Omental fat pad (tissue), 4 donors: ENCODE results near the gene STX3. TPM values are rescaled to one million over a fixed set of nuclear protein-coding genes. Genes with fewer than 3 reads are reported as not detected.
A peak's percentile ranks its signal among the peaks of the same experiment; 100 is the strongest.
"Not testable (repeated sequence)": the region's sequence is repeated elsewhere in the genome, so short reads cannot be mapped to it uniquely, and the experiment has no call there.

ENCODE experiments used
- ATAC-seq: fragments of 150-250 bp; one replicate; pipeline ENCODE4 v1.9.1; 2016; ENCODE audit warnings: mild to moderate bottlenecking, moderate library complexity; ENCODE audit not compliant: low FRiP score
- DNase-seq: peaks from one replicate; pipeline ENCODE4 v3.0.0-alpha.2; 2019; ENCODE audit warnings: low spot score
- total RNA-seq, 4 donors: library from RNA; depleted of rRNA; stranded (reverse); fragments of >200 nt; gene quantifications; one replicate each; pipeline ENCODE4 v1.1.0, GENCODE V29; 2016
- TF ChIP-seq, protein P1 (sequence below), 3 donors: fragments of 450-650 bp; IDR thresholded peaks; one replicate each; pipeline ENCODE4 v1.5.1; 2016 to 2017; ENCODE audit warnings: antibody characterized with exemption in 3 of 3, mild to moderate bottlenecking in 3 of 3, moderate library complexity in 2 of 3

The STX3 gene
- total RNA-seq, 4 donors from 2014 or later, result 19.9 to 37.4 (median 31.9) TPM

DNA sequence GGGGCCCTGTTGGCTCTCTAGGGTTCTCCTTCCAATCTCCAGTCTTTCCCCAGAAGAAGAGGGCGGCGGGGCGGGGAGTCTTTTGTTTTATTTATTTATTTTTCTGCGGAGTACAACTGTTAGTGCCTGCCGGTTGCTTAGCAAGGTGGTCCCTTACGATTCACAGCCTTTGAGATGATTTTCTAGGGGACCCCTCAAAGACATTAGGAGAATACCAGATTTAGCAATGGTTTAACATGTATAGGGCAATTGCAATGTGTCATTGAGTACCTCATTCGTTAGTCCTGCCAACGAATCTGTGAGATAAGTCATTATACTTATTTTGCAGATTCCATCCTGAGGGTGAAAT lies 55.7 kb downstream of the STX3 start:
- no peak for ATAC-seq
- TF ChIP-seq, protein P1, sequence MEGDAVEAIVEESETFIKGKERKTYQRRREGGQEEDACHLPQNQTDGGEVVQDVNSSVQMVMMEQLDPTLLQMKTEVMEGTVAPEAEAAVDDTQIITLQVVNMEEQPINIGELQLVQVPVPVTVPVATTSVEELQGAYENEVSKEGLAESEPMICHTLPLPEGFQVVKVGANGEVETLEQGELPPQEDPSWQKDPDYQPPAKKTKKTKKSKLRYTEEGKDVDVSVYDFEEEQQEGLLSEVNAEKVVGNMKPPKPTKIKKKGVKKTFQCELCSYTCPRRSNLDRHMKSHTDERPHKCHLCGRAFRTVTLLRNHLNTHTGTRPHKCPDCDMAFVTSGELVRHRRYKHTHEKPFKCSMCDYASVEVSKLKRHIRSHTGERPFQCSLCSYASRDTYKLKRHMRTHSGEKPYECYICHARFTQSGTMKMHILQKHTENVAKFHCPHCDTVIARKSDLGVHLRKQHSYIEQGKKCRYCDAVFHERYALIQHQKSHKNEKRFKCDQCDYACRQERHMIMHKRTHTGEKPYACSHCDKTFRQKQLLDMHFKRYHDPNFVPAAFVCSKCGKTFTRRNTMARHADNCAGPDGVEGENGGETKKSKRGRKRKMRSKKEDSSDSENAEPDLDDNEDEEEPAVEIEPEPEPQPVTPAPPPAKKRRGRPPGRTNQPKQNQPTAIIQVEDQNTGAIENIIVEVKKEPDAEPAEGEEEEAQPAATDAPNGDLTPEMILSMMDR (IDR thresholded peaks at IDR 0.05), result no peak
- no peak for DNase-seq

DNA sequence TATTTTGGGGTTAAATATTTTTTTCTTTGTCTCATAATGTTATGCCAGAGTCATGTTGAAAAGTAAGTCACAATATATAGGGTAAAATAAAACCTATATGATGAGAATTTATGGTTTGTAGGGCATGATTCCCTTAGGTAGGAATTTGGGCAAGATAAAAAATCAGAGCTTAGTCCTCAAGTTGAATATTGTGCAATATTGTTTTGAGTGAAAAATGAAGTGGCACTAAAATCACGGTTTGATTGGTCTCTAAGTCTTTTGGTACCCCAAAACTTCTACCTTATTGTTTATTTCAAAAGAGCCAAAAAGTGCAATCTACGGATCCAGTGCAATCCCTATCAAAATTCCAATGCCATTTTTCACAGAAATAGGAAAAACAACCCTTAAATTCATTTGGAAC lies 57.0 kb downstream of the STX3 start:
- TF ChIP-seq, protein P1 (IDR thresholded peaks at IDR 0.05), result no peak
- ATAC-seq (no peak), DNase-seq (no peak)

DNA sequence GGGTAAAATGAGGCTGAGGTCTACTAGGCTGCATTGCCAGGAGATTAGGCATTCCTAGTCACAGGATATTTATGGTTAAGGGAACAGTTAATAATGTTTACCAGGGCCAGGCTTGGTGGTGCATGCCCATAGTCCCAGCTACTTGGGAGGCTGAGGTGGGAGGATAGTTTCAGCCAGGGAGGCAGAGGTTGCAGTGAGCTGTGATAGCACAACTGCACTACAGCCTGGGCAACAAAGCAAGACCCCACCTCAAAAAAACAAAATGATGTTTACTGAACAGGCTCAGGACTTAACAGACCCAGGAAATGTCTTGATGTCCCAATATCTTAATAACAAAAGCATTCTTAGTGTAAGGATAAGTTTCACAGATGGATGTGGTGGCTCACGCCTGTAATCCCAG lies 58.2 kb downstream of the STX3 start:
- TF ChIP-seq, protein P1 (IDR thresholded peaks at IDR 0.05), result no peak
- DNase-seq (no peak), ATAC-seq (no peak)

DNA sequence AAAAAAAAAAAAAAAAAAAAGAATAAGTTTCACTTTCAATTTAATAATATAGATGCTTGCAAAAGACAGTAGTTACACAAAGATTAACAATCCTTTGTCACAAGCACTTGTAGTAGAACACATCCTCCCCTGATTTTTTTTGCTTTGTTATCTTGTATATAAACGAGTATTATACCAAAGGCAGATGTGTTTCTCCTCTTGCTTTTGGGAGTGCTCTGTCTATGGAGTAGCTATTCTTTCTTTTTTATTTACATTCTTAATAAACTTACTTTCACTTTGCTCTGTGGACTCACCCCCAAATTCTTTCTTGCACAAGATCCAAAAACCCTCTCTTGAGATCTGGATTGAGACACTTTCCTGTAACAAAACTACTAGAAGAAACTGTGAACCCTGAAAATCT lies 58.8 kb downstream of the STX3 start:
- no peak for DNase-seq
- TF ChIP-seq, protein P1 (IDR thresholded peaks at IDR 0.05), result no peak
- ATAC-seq, result no peak

DNA sequence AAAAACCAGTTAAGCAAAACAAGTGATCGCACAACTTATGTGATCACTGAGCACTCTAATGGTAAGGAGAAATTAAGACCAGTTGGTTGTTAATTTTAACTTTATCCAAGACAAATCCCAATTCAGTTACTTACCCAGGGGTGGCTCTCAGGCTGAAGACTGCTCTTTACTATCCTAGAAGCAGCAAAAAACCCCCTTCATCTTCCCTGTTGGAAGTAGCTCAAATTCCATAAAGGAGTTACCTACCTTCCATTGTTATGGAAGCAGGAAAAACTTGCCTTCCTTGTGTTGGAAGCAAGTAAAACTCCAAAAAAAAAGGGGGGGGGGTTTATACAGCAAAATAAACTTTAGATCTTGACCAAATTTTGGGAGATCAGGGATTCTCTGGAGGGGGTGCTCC lies 60.6 kb downstream of the STX3 start:
- DNase-seq (no peak), ATAC-seq (no peak)
- TF ChIP-seq, protein P1 (IDR thresholded peaks at IDR 0.05), result no peak

DNA sequence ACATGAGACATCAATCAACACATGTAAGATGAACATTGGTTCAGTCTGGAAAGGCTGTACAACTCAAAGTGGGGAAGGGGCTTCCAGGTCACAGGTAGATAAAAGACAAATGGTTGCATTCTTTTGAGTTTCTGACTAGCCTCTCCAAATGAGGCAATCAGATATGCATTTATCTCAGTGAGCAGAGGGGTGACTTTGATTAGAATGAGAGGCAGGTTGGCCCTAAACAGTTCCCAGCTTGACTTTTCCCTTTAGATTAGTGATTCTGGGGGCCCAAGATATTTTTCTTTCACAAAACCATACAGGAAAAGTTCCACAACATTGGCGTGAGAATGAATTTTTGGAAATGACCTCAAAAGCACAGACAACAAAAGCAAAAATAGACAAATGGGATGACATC lies 61.3 kb downstream of the STX3 start:
- DNase-seq, ATAC-seq: not testable (repeated sequence)

DNA sequence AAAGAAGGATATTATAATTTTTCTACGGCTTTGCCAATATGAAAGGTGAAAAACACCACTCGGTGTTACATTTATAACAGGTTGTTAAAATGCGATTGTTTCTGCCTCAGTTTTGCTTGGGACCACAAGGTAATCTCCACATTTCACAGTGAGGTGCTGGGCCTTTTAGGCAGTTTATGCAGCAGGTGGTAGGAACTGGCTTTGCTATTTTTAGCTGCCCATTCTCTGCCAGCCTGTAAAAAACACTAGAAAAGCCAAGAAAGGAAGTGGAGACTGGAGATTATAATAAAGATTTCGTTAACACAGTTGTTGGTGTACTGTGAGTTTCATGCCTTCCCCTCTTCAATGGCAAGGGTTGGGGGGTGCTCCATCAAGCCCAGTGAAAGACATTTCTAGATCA lies 63.4 kb downstream of the STX3 start:
- TF ChIP-seq, protein P1 (IDR thresholded peaks at IDR 0.05), result no peak
- ATAC-seq, result no peak
- no peak for DNase-seq

DNA sequence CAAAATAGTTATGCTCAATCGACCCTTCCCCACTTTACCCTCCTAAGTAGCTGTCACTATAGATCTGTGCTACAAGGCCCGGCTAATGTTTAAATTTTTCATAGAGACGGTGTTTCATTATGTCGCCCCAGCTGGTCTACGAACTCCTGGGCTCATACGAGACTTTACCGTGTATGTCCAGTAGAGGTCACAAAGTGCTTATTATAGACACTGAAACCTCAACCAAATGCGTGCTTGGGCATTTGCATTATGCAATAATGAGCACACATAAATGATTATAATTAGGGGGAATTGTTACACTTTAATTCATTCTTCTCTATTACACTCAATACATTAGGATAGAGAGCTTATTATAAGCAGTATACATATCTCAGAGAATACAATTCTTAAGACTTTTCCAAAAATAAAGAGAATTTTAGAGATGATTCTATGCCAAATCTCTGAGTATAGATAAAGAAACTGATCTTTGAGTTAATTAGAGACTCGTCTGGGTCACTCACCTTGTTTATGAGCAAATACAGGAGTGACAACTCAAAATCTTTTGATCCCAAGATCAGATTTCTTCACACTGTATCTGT lies 67.9 kb downstream of the STX3 start:
- TF ChIP-seq, protein P1 (IDR thresholded peaks at IDR 0.05), result no peak
- ATAC-seq (peak; percentile 44), DNase-seq (no peak)
